ENCODE measurements around the gene MACF1. TPM values are rescaled to one million over a fixed set of nuclear protein-coding genes. Genes with fewer than 3 reads are reported as not detected.

The MACF1 gene
- total RNA-seq, 1 experiment from 2014 or later: 265 TPM

- no peak for DNase-seq (ENCODE audit: low spot score)
- no peak overlapping the region for H3K4me3 ChIP-seq (ENCODE audit: low read depth, low read length, poor library complexity, severe bottlenecking)
- H3K27me3 ChIP-seq (replicated peaks; ENCODE audit: insufficient read depth, low read depth, low read length, poor library complexity): no peaks in the 10 kb centered on the region
- ChIA-PET CTCF (interaction anchor here (1.0 kb wide), 1 partner anchor 23 kb away, joined by 4 read pairs; no protein-coding TSS in a partner anchor), POLR2A (ENCODE audit: low non-redundant PET) (no interaction called here)
- H3K9me3 ChIP-seq (ENCODE audit: low read depth, low read length, poor library complexity, severe bottlenecking): no peaks in the 10 kb centered on the region
- no TSS peak for BruUV-seq (replicated peaks)
- TF ChIP-seq EZH2 (IDR thresholded peaks at IDR 0.05; ENCODE audit: borderline replicate concordance, low read depth, low read length, poor library complexity, severe bottlenecking): no peak
- TF ChIP-seq CTCF (conservative IDR thresholded peaks at IDR 0.05; ENCODE audit: low read depth, low read length): no peak
- H3K36me3 ChIP-seq (ENCODE audit: insufficient read depth, low read length, poor library complexity, severe bottlenecking): no peaks in the 10 kb centered on the region
- peaks cover 15% of the 10 kb centered on the region for H3K4me1 ChIP-seq (ENCODE audit: insufficient read depth, low read length, poor library complexity, severe bottlenecking)
- intact Hi-C loops (cut with micrococcal nuclease; ENCODE audit: unreplicated experiment): no loop called here
- H3K27ac ChIP-seq (ENCODE audit: low read depth, low read length, poor library complexity, severe bottlenecking): no peak overlapping the region
Measured at GRCh38 chr1:39214998-39215873, 10.7 kb downstream of the MACF1 start.

- peaks cover 15% of the 10 kb centered on the region for H3K4me1 ChIP-seq (ENCODE audit: insufficient read depth, low read length, poor library complexity, severe bottlenecking)
- H3K27ac ChIP-seq (ENCODE audit: low read depth, low read length, poor library complexity, severe bottlenecking): no peak overlapping the region
- no peak for TF ChIP-seq EZH2 (IDR thresholded peaks at IDR 0.05; ENCODE audit: borderline replicate concordance, low read depth, low read length, poor library complexity, severe bottlenecking)
- no peak for TF ChIP-seq CTCF (conservative IDR thresholded peaks at IDR 0.05; ENCODE audit: low read depth, low read length)
- no peak for DNase-seq (ENCODE audit: low spot score)
- intact Hi-C loops (cut with micrococcal nuclease; ENCODE audit: unreplicated experiment): no loop called here
- no peaks in the 10 kb centered on the region for H3K36me3 ChIP-seq (ENCODE audit: insufficient read depth, low read length, poor library complexity, severe bottlenecking)
- H3K4me3 ChIP-seq (ENCODE audit: low read depth, low read length, poor library complexity, severe bottlenecking): no peak overlapping the region
- H3K9me3 ChIP-seq (ENCODE audit: low read depth, low read length, poor library complexity, severe bottlenecking): no peaks in the 10 kb centered on the region
- H3K27me3 ChIP-seq (replicated peaks; ENCODE audit: insufficient read depth, low read depth, low read length, poor library complexity): no peaks in the 10 kb centered on the region
- ChIA-PET POLR2A (ENCODE audit: low non-redundant PET) (no interaction called here), CTCF (no interaction called here)
- no TSS peak for BruUV-seq (replicated peaks)
Measured at GRCh38 chr1:39216771-39217170, 12.3 kb downstream of the MACF1 start.

- Histone ChIP-seq H3K27me3 (replicated peaks; ENCODE audit: insufficient read depth, low read depth, low read length, poor library complexity) (no peaks in the 10 kb centered on the region), H3K4me3 (ENCODE audit: low read depth, low read length, poor library complexity, severe bottlenecking) (no peak overlapping the region), H3K27ac (ENCODE audit: low read depth, low read length, poor library complexity, severe bottlenecking) (no peak overlapping the region), H3K4me1 (ENCODE audit: insufficient read depth, low read length, poor library complexity, severe bottlenecking) (no peaks in the 10 kb centered on the region), H3K9me3 (ENCODE audit: low read depth, low read length, poor library complexity, severe bottlenecking) (no peaks in the 10 kb centered on the region), H3K36me3 (ENCODE audit: insufficient read depth, low read length, poor library complexity, severe bottlenecking) (no peaks in the 10 kb centered on the region)
- BruUV-seq (replicated peaks): no TSS peak
- CTCF ChIA-PET: no interaction called here
- no peak for DNase-seq (ENCODE audit: low spot score)
- POLR2A ChIA-PET (ENCODE audit: low non-redundant PET): no interaction called here
- intact Hi-C loops (cut with micrococcal nuclease; ENCODE audit: unreplicated experiment): no loop called here
- TF ChIP-seq EZH2 (IDR thresholded peaks at IDR 0.05; ENCODE audit: borderline replicate concordance, low read depth, low read length, poor library complexity, severe bottlenecking) (no peak), CTCF (conservative IDR thresholded peaks at IDR 0.05; ENCODE audit: low read depth, low read length) (no peak)
Measured at GRCh38 chr1:39220891-39221870, 16.7 kb downstream of the MACF1 start.

Measured in A673 (cell line).